Hepatocyte (in vitro differentiated cells): ENCODE data around the gene NAPA. TPM values are rescaled to one million over a fixed set of nuclear protein-coding genes. Genes with fewer than 3 reads are reported as not detected.

ENCODE experiments used
- DNase-seq: peaks from one replicate; pipeline ENCODE4 v3.0.0-alpha.2; 2016; ENCODE audit warnings: low spot score
- H2AFZ ChIP-seq: fragments of 200-600 bp; sonication (generic); 2 replicates; pipeline ENCODE4 v1.6.0; 2016; ENCODE audit warnings: antibody characterized with exemption, mild to moderate bottlenecking
- H3K27ac ChIP-seq: fragments of 200-600 bp; sonication (generic); 2 replicates; pipeline ENCODE4 v1.5.1; 2016; ENCODE audit warnings: mild to moderate bottlenecking
- H3K27me3 ChIP-seq: fragments of 200-600 bp; sonication (generic); 2 replicates; pipeline ENCODE4 v1.6.1; 2016
- H3K36me3 ChIP-seq: fragments of 200-600 bp; sonication (generic); replicated peaks from 2 replicates; pipeline ENCODE4 v1.5.1; 2016; ENCODE audit warnings: low read depth; ENCODE audit not compliant: insufficient read depth
- H3K4me1 ChIP-seq: fragments of 200-600 bp; sonication (generic); 2 replicates; pipeline ENCODE4 v1.5.1; 2016; ENCODE audit warnings: mild to moderate bottlenecking, moderate library complexity; ENCODE audit not compliant: insufficient read depth
- H3K4me2 ChIP-seq: fragments of 200-600 bp; sonication (generic); 2 replicates; pipeline ENCODE4 v1.6.0; 2016
- H3K4me3 ChIP-seq: fragments of 200-600 bp; sonication (generic); 2 replicates; pipeline ENCODE4 v1.5.1; 2016; ENCODE audit warnings: mild to moderate bottlenecking
- H3K79me2 ChIP-seq: fragments of 200-600 bp; sonication (generic); 2 replicates; pipeline ENCODE4 v1.6.0; 2017; ENCODE audit warnings: mild to moderate bottlenecking
- H3K9me2 ChIP-seq: fragments of 200-600 bp; sonication (generic); replicated peaks from 2 replicates; pipeline ENCODE4 v1.6.0; 2017; ENCODE audit warnings: mild to moderate bottlenecking; ENCODE audit not compliant: insufficient read depth
- H3K9me3 ChIP-seq: fragments of 200-600 bp; sonication (generic); 2 replicates; pipeline ENCODE4 v1.5.1; 2016; ENCODE audit warnings: low read depth, mild to moderate bottlenecking
- H4K20me1 ChIP-seq: fragments of 200-600 bp; sonication (generic); 2 replicates; pipeline ENCODE4 v1.6.0; 2016; ENCODE audit warnings: mild to moderate bottlenecking; ENCODE audit not compliant: insufficient read depth, poor library complexity, severe bottlenecking
- EZH2 ChIP-seq: fragments of 200-600 bp; sonication (generic); IDR thresholded peaks from 2 replicates; pipeline ENCODE4 v1.6.1; 2016; ENCODE audit warnings: antibody characterized with exemption, mild to moderate bottlenecking, borderline replicate concordance
- EZH2phosphoT487 ChIP-seq: fragments of 200-600 bp; sonication (generic); IDR thresholded peaks from one replicate; pipeline ENCODE4 v1.6.1; 2018; ENCODE audit warnings: antibody characterized with exemption, mild to moderate bottlenecking, low read depth, moderate library complexity; ENCODE audit not compliant: unreplicated experiment, severe bottlenecking
- WGBS: methylation state at CpG from one replicate; pipeline ENCODE4 v1.1.6; 2016; ENCODE audit warnings: low lambda C conversion rate; ENCODE audit errors: missing lambda C conversion rate; 5-methylcytosine and 5-hydroxymethylcytosine counted together
- polyA plus RNA-seq: library from polyadenylated mRNA; unstranded; fragments of >200 nt; fragmentation: Nextera tagmentation; extraction: Ambion mirVana; gene quantifications from 2 replicates; pipeline ENCODE4 v1.2.1, GENCODE V29; 2016
- total RNA-seq: library from RNA; depleted of rRNA; stranded (reverse); fragments of >200 nt; gene quantifications from 2 replicates; pipeline ENCODE4 v1.2.3, GENCODE V29; 2014
- TF ChIP-seq, protein P1 (sequence below): fragments of 200-600 bp; sonication (generic); IDR thresholded peaks from 2 replicates; pipeline ENCODE4 v1.5.1; 2016; ENCODE audit warnings: antibody characterized with exemption, mild to moderate bottlenecking; ENCODE audit not compliant: poor library complexity

Gene NAPA
- total and polyA plus RNA-seq, 2 experiments from 2014 or later = 106 to 192 TPM

DNA sequence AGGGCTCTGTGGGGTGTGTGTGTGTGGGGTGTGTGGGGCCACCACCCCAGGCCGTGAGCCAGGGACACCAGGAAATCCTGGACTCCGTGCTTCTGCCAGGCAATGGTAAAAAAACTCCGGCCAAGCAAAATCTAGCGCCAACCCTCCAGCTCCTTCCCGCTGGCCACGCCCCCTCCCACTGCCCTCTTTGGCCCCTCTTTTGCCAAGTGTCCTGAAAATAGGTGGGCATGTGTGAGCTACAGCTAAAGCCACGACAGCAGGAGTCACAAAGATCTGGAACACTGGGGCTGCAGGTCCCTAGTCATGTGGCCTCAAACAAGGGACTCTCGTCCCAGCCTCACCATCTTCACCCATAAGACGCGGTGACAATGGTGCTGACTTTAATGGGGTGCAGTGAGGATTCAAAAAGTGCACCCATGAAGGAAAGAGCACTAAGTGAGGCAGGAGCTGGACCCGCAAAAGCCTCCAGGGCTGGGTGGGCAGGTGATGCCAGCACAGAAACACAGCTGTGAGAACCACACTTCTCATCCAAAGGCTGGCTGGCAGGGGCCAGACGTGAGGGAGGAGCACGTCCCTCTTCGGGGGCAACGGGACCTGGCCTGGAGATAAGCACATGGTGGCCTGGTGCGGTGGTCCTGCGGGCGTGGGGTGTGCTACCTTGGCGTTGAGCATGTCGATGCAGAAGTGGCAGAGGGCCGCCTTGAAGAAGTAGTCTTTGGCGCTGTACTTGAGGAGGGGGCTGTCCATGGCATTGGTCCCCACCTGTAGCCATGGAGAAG lies 23.3 kb downstream of the NAPA start:
- H3K27ac ChIP-seq = no peak overlapping the region
- no peak for DNase-seq
- no peaks in the 10 kb centered on the region for H3K4me1 ChIP-seq
- no peaks in the 10 kb centered on the region for H3K9me3 ChIP-seq
- H4K20me1 ChIP-seq = peaks cover under 1% of the 10 kb centered on the region
- no peak overlapping the region for H3K4me3 ChIP-seq
- H3K79me2 ChIP-seq = no peaks in the 10 kb centered on the region
- H3K4me2 ChIP-seq = no peak overlapping the region
- WGBS = 96% methylated on average over 18 of the region's 22 CpGs
- no peaks in the 10 kb centered on the region for H3K36me3 ChIP-seq
- TF ChIP-seq, protein P1, sequence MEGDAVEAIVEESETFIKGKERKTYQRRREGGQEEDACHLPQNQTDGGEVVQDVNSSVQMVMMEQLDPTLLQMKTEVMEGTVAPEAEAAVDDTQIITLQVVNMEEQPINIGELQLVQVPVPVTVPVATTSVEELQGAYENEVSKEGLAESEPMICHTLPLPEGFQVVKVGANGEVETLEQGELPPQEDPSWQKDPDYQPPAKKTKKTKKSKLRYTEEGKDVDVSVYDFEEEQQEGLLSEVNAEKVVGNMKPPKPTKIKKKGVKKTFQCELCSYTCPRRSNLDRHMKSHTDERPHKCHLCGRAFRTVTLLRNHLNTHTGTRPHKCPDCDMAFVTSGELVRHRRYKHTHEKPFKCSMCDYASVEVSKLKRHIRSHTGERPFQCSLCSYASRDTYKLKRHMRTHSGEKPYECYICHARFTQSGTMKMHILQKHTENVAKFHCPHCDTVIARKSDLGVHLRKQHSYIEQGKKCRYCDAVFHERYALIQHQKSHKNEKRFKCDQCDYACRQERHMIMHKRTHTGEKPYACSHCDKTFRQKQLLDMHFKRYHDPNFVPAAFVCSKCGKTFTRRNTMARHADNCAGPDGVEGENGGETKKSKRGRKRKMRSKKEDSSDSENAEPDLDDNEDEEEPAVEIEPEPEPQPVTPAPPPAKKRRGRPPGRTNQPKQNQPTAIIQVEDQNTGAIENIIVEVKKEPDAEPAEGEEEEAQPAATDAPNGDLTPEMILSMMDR = no peak
- TF ChIP-seq EZH2phosphoT487 (no peak), EZH2 (no peak)
- no peaks in the 10 kb centered on the region for H3K27me3 ChIP-seq
- no peak overlapping the region for H2AFZ ChIP-seq
- H3K9me2 ChIP-seq = no peaks in the 10 kb centered on the region

DNA sequence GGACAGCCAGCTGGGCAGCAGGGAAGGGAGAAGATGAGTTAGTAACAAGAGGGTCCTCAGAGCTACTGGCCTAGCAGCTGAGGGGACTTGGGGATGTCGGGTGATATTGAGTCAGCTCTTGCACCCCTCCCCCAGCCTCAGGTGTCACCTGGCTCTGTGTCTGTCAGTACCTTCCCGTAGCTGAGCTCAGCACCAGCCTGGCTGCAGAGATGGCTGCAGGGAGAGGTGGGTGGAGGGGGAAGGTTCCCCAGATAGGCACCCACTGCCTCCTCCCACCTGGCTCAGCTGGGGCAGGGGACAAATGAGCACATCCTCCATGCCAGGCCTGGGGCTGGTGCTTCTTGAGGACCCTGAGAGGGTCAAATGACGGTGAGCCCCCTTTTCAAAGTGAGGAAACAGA lies 24.0 kb downstream of the NAPA start:
- TF ChIP-seq EZH2 (no peak), EZH2phosphoT487 (no peak)
- TF ChIP-seq, protein P1 = no peak
- Histone ChIP-seq H4K20me1 (no peaks in the 10 kb centered on the region), H3K9me3 (no peaks in the 10 kb centered on the region), H3K9me2 (no peaks in the 10 kb centered on the region), H3K36me3 (no peaks in the 10 kb centered on the region), H3K27ac (no peak overlapping the region), H3K4me2 (no peak overlapping the region), H3K4me1 (no peaks in the 10 kb centered on the region), H3K4me3 (no peak overlapping the region), H2AFZ (no peak overlapping the region), H3K79me2 (no peaks in the 10 kb centered on the region), H3K27me3 (no peaks in the 10 kb centered on the region)
- WGBS = 72% methylated on average over 3 of the region's 3 CpGs
- no peak for DNase-seq

DNA sequence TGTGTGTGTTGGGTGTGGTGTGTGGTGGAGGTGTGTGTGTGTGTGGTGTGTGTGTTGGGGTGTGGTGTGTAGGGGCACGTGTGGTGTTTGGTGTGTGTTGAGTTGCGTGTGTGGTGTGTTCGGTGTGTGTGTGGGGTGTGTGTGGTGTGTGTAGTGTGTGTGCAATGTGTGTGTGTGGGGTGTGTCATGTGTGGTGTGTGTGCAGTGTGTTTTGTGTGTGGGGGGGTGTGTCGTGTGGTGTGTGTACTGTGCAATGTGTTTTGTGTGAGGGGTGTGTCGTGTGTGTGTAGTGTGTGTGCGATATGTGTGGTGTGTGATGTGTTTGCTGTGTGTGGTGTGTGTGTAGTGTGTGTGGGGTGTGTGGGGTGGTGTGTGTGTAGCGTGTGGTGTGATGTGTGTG lies 24.8 kb downstream of the NAPA start:
- H2AFZ ChIP-seq = no peak overlapping the region
- no peaks in the 10 kb centered on the region for H3K9me2 ChIP-seq
- no peak for TF ChIP-seq EZH2
- TF ChIP-seq EZH2phosphoT487 = no peak
- TF ChIP-seq, protein P1 = no peak
- H3K4me3 ChIP-seq = no peak overlapping the region
- no peak overlapping the region for H3K4me2 ChIP-seq
- no peaks in the 10 kb centered on the region for H4K20me1 ChIP-seq
- no peaks in the 10 kb centered on the region for H3K36me3 ChIP-seq
- H3K27ac ChIP-seq = no peak overlapping the region
- no peaks in the 10 kb centered on the region for H3K79me2 ChIP-seq
- 96% methylated on average over 7 of the region's 7 CpGs for WGBS
- H3K4me1 ChIP-seq = peaks cover under 1% of the 10 kb centered on the region
- H3K9me3 ChIP-seq = no peaks in the 10 kb centered on the region
- H3K27me3 ChIP-seq = no peaks in the 10 kb centered on the region
- no peak for DNase-seq
